SK-N-SH (cell line): ENCODE measurements around the gene TASOR2. TPM values are rescaled to one million over a fixed set of nuclear protein-coding genes. Genes with fewer than 3 reads are reported as not detected.
A peak's percentile ranks its signal among the peaks of the same experiment; 100 is the strongest.

Experiments used
- CTCF ChIA-PET: fragments of 300-600, 350-600 bp; formaldehyde crosslinking; extraction: SDS; loops from one replicate; lab custom pipeline; 2021; lab: Yijun Ruan, JAX
- POLR2A ChIA-PET: fragments of 350-600 bp; sonication (Branson Sonifier 250); formaldehyde crosslinking; extraction: SDS; loops from one replicate; lab custom pipeline; 2020; ENCODE audit warnings: antibody characterized with exemption, inconsistent platforms; lab: Yijun Ruan, JAX
- DNase-seq: peaks from one replicate; pipeline ENCODE4 v3.0.0; 2012
- H2AFZ ChIP-seq: fragments of 200-600 bp; sonication (generic); 2 replicates; pipeline ENCODE4 v1.8.1; 2016; ENCODE audit warnings: antibody characterized with exemption, mild to moderate bottlenecking, low read depth
- H3F3A ChIP-seq: fragments of 200-600 bp; sonication (generic); replicated peaks from 2 replicates; pipeline ENCODE3; 2016; ENCODE audit warnings: antibody characterized with exemption, mild to moderate bottlenecking; ENCODE audit not compliant: insufficient read depth
- H3K27ac ChIP-seq, 2 experiments: fragments of 200-500 bp in 1 of 2; fragments of 200-600 bp in 1 of 2; sonication (Bioruptor generic) in 1 of 2; sonication (generic), shearing (Covaris generic) in 1 of 2; 2 replicates each; pipeline versions ENCODE4 v1.5.1 to v1.6.1; 2014 to 2016; ENCODE audit warnings: low read depth in 2 of 2, inconsistent platforms in 1 of 2, low read length in 1 of 2, mild to moderate bottlenecking in 1 of 2, mixed read lengths in 1 of 2
- H3K27me3 ChIP-seq: fragments of 200-600 bp; sonication (generic), shearing (Covaris generic); 2 replicates; pipeline ENCODE4 v1.6.1; 2016; ENCODE audit warnings: mixed run types; ENCODE audit not compliant: insufficient read depth
- H3K36me3 ChIP-seq, 2 experiments: fragments of 200-500 bp in 1 of 2; fragments of 200-600 bp in 1 of 2; sonication (Bioruptor generic) in 1 of 2; sonication (generic) in 1 of 2; replicated peaks in 1 of 2; 2 replicates each; pipeline versions ENCODE3 to v1.5.1; 2014 to 2016; ENCODE audit warnings: low read length in 1 of 2, mild to moderate bottlenecking in 1 of 2; ENCODE audit not compliant: insufficient read depth in 2 of 2, control insufficient read depth in 1 of 2
- H3K4me1 ChIP-seq, 2 experiments: fragments of 200-500 bp in 1 of 2; fragments of 200-600 bp in 1 of 2; sonication (Bioruptor generic) in 1 of 2; sonication (generic), shearing (Covaris generic) in 1 of 2; 2 replicates each; pipeline versions ENCODE4 v1.5.1 to v1.6.1; 2014 to 2016; ENCODE audit warnings: low read depth in 1 of 2, low read length in 1 of 2, mixed run types in 1 of 2; ENCODE audit not compliant: insufficient read depth in 2 of 2, control insufficient read depth in 1 of 2
- H3K4me2 ChIP-seq: fragments of 200-600 bp; sonication (generic), shearing (Covaris generic); 2 replicates; pipeline ENCODE4 v1.6.1; 2017; ENCODE audit warnings: mixed run types
- H3K4me3 ChIP-seq, 2 experiments: fragments of 200-500 bp in 1 of 2; fragments of 200-600 bp in 1 of 2; sonication (Bioruptor generic) in 1 of 2; sonication (generic), shearing (Covaris generic) in 1 of 2; 2 replicates each; pipeline versions ENCODE4 v1.5.1 to v1.8.1; 2014 to 2016; ENCODE audit warnings: low read depth in 2 of 2, inconsistent platforms in 1 of 2, low read length in 1 of 2, mild to moderate bottlenecking in 1 of 2, mixed read lengths in 1 of 2, moderate library complexity in 1 of 2
- H3K79me2 ChIP-seq: fragments of 200-600 bp; sonication (generic); 2 replicates; pipeline ENCODE4 v1.8.1; 2017; ENCODE audit warnings: mild to moderate bottlenecking; ENCODE audit not compliant: insufficient read depth
- H3K9ac ChIP-seq: fragments of 200-600 bp; sonication (generic); 2 replicates; pipeline ENCODE4 v1.6.1; 2017; ENCODE audit warnings: mixed run types
- H3K9me2 ChIP-seq: fragments of 200-600 bp; sonication (generic); 2 replicates; pipeline ENCODE4 v1.6.1; 2017; ENCODE audit warnings: mixed run types
- H3K9me3 ChIP-seq: fragments of 200-600 bp; sonication (generic); 2 replicates; pipeline ENCODE4 v1.6.1; 2017; ENCODE audit warnings: mixed run types, mild to moderate bottlenecking, moderate library complexity
- H4K20me1 ChIP-seq: fragments of 200-600 bp; sonication (generic); 2 replicates; pipeline ENCODE4 v1.6.1; 2017; ENCODE audit warnings: mild to moderate bottlenecking, mixed run types; ENCODE audit not compliant: insufficient read depth
- JUND ChIP-seq: IDR thresholded peaks from 2 replicates; pipeline ENCODE4 v1.4.0; 2012
- RCOR1 ChIP-seq: fragments of 150-350 bp; IDR thresholded peaks from 2 replicates; pipeline ENCODE4 v1.6.1; 2017; ENCODE audit warnings: antibody characterized with exemption, low read length
- RFX5 ChIP-seq: IDR thresholded peaks from 2 replicates; pipeline ENCODE4 v1.6.1; 2012; ENCODE audit warnings: mild to moderate bottlenecking, improper control_type of control experiment, low read length
- RXRA ChIP-seq: IDR thresholded peaks from 2 replicates; pipeline ENCODE4 v1.4.0; 2012; ENCODE audit warnings: low read depth, mild to moderate bottlenecking, borderline replicate concordance
- SIN3A ChIP-seq: IDR thresholded peaks from 2 replicates; pipeline ENCODE4 v1.6.1; 2012; ENCODE audit warnings: low read depth, mild to moderate bottlenecking, low read length, moderate library complexity, borderline replicate concordance
- TCF12 ChIP-seq: IDR thresholded peaks from 2 replicates; pipeline ENCODE4 v1.4.0; 2012
- TEAD4 ChIP-seq: IDR thresholded peaks from 2 replicates; pipeline ENCODE4 v1.4.0; 2012; ENCODE audit warnings: mild to moderate bottlenecking, borderline replicate concordance; ENCODE audit not compliant: insufficient read depth
- YY1 ChIP-seq: IDR thresholded peaks from 2 replicates; pipeline ENCODE4 v1.4.0; 2012; ENCODE audit warnings: low read depth, mild to moderate bottlenecking
- WGBS: methylation state at CpG from one replicate; pipeline ENCODE4 v1.1.6; 2017; ENCODE audit warnings: low lambda C conversion rate; 5-methylcytosine and 5-hydroxymethylcytosine counted together
- polyA plus RNA-seq, 3 experiments: library from polyadenylated mRNA; depleted of rRNA; stranded (reverse); fragments of >200 nt; gene quantifications; 2 replicates each; pipeline ENCODE4 v1.2.3, GENCODE V29; 2012
- TF ChIP-seq, protein P1 (sequence below): IDR thresholded peaks from 2 replicates; pipeline ENCODE4 v1.6.1; 2012; ENCODE audit warnings: mild to moderate bottlenecking, low read depth, low read length, moderate library complexity
- TF ChIP-seq, protein P2 (sequence below): IDR thresholded peaks from 2 replicates; pipeline ENCODE4 v1.4.0; 2012; ENCODE audit warnings: low read depth, borderline replicate concordance
- TF ChIP-seq, protein P3 (sequence below): fragments of 150-350 bp; IDR thresholded peaks from 2 replicates; pipeline ENCODE4 v1.6.1; 2016; ENCODE audit warnings: mild to moderate bottlenecking, low read depth, low read length
- TF ChIP-seq, protein P4 (sequence below): IDR thresholded peaks from 2 replicates; pipeline ENCODE4 v1.4.0; 2012; ENCODE audit warnings: low read depth
- TF ChIP-seq, protein P5 (sequence below): IDR thresholded peaks from 2 replicates; pipeline ENCODE4 v1.4.0; 2012; ENCODE audit warnings: low read depth, borderline replicate concordance
- TF ChIP-seq, protein P6 (sequence below): fragments of 150-350 bp; IDR thresholded peaks from 2 replicates; pipeline ENCODE4 v1.6.1; 2017; ENCODE audit warnings: antibody characterized with exemption, low read length, low read depth, borderline replicate concordance

The TASOR2 gene
- polyA plus RNA-seq, 1 of the 3 experiments (the other 2 are of a cell fraction), result 21.2 TPM

DNA sequence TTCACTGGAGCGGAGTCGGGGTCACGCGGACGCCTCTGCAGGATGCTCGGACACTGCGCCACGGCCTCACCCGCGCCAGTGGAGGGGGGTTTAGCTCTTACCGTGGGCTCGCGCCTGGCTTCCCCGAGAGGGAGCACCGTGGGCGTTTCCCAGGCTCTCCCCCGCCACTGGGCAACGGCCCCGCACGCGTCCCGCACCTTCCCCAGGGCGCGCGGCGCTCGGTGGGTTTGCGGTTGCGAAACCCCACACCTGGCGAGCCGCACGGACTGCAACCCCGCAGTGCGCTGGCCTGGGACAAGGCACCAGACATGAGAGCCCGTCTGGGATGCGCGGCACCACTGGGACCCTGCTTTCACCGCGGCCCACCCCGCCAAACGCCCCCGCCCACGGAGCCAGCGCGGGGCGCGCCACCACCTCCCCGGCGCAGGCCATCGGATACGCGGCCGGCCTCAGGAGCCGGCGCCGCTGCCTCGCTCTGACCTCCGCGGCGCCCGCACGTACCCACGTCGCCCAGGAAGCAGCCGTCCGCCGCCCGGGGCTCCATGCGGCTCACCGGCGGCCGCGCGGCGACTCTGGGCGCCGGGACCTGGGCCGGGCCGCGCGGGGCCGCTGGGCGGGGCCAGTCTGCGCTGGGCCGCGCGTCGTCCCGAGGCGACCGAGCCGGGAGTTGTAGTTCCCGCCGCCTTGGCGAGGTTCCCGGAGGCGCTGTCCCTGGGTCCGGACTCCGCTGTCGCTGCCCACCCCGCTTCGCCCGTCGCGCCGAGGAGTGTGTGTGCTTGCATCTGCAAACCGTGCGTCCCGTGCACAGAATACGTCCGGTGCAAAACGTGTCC lies 18.4 kb upstream of the TASOR2 start, which contains the start of gene ASB13 (continued):
- TF ChIP-seq, protein P1, sequence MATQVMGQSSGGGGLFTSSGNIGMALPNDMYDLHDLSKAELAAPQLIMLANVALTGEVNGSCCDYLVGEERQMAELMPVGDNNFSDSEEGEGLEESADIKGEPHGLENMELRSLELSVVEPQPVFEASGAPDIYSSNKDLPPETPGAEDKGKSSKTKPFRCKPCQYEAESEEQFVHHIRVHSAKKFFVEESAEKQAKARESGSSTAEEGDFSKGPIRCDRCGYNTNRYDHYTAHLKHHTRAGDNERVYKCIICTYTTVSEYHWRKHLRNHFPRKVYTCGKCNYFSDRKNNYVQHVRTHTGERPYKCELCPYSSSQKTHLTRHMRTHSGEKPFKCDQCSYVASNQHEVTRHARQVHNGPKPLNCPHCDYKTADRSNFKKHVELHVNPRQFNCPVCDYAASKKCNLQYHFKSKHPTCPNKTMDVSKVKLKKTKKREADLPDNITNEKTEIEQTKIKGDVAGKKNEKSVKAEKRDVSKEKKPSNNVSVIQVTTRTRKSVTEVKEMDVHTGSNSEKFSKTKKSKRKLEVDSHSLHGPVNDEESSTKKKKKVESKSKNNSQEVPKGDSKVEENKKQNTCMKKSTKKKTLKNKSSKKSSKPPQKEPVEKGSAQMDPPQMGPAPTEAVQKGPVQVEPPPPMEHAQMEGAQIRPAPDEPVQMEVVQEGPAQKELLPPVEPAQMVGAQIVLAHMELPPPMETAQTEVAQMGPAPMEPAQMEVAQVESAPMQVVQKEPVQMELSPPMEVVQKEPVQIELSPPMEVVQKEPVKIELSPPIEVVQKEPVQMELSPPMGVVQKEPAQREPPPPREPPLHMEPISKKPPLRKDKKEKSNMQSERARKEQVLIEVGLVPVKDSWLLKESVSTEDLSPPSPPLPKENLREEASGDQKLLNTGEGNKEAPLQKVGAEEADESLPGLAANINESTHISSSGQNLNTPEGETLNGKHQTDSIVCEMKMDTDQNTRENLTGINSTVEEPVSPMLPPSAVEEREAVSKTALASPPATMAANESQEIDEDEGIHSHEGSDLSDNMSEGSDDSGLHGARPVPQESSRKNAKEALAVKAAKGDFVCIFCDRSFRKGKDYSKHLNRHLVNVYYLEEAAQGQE, result peak; percentile 62; the same call in 1 of the 2 replicates
- TF ChIP-seq TCF12 (no peak), RFX5 (no peak), RXRA (no peak), JUND (no peak), SIN3A (no peak), RCOR1 (no peak)
- TF ChIP-seq, protein P2, sequence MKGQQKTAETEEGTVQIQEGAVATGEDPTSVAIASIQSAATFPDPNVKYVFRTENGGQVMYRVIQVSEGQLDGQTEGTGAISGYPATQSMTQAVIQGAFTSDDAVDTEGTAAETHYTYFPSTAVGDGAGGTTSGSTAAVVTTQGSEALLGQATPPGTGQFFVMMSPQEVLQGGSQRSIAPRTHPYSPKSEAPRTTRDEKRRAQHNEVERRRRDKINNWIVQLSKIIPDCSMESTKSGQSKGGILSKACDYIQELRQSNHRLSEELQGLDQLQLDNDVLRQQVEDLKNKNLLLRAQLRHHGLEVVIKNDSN, result no peak
- TF ChIP-seq, protein P3, sequence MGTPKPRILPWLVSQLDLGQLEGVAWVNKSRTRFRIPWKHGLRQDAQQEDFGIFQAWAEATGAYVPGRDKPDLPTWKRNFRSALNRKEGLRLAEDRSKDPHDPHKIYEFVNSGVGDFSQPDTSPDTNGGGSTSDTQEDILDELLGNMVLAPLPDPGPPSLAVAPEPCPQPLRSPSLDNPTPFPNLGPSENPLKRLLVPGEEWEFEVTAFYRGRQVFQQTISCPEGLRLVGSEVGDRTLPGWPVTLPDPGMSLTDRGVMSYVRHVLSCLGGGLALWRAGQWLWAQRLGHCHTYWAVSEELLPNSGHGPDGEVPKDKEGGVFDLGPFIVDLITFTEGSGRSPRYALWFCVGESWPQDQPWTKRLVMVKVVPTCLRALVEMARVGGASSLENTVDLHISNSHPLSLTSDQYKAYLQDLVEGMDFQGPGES, result no peak
- TF ChIP-seq, protein P4, sequence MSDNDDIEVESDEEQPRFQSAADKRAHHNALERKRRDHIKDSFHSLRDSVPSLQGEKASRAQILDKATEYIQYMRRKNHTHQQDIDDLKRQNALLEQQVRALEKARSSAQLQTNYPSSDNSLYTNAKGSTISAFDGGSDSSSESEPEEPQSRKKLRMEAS, result peak; percentile 16; the same call in 1 of the 2 replicates

DNA sequence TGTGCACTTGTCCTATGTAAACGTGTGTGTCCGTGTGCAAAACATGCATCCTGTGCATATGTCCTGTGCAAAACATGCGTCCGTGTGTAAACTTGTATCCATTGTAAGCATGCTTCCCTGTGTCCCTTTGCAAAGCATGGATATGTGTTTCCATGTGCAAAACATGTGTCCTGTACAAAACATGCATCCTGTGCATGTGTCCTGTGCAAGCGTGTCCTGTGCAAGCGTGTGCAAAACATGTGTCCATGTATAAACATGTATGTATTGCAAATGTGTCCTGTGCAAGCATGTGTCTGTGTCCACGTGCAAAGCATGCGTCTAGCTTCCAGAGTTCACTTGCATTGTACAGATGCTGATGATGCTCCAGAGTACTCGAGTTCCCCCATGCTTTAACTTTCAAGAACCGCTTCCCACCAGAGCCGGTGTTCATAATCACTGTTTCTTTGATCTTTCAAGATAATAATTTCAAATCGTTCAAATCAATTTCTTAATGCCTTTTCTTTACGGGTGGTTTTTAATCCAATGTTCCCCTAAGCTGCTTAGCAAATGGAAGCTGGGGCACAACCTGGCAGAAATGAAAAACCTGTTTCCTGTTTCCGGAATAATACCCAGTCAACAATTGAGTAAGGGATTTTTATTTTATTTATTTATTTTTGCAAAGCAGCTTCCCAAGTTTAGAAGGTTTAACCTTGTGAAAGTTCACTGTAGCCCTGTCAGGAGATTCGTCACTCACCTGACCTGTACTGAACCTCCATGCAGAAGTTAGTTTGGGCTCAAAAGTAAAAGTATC lies 17.6 kb upstream of the TASOR2 start:
- H3K79me2 ChIP-seq, result peaks cover 4% of the 10 kb centered on the region; the same call in 1 of the 2 replicates
- H3K9ac ChIP-seq, result no peak overlapping the region
- H4K20me1 ChIP-seq, result no peaks in the 10 kb centered on the region
- ChIA-PET POLR2A (no interaction called here), CTCF (interaction anchor here (1.5 to 1.6 kb wide), 2 partner anchors 37 to 44 kb away, joined by 3 to 4 read pairs; no protein-coding TSS in a partner anchor)
- H3K4me1 ChIP-seq, result peaks cover 0 to 23% of the 10 kb centered on the region in 2 experiments; a peak in 2 of 4 replicates
- peak overlapping the region; percentile 80 for H3K4me2 ChIP-seq
- H3K36me3 ChIP-seq, result no peaks in the 10 kb centered on the region
- H3K9me2 ChIP-seq, result no peaks in the 10 kb centered on the region
- H3K27ac ChIP-seq, result peak overlapping the region in 1 of 2 experiments; percentile 78; a peak in 1 of 4 replicates
- peak overlapping the region; percentile 86 to 93 for H3K4me3 ChIP-seq
- H3K9me3 ChIP-seq, result no peaks in the 10 kb centered on the region
- no peaks in the 10 kb centered on the region for H3K27me3 ChIP-seq
- DNase-seq, result no peak
- peak overlapping the region; percentile 69; the same call in 1 of the 2 replicates for H2AFZ ChIP-seq
- H3F3A ChIP-seq, result no peaks in the 10 kb centered on the region
- 59% methylated on average over 14 of the region's 15 CpGs for WGBS
- TF ChIP-seq, protein P3, result no peak
- TF ChIP-seq, protein P5, sequence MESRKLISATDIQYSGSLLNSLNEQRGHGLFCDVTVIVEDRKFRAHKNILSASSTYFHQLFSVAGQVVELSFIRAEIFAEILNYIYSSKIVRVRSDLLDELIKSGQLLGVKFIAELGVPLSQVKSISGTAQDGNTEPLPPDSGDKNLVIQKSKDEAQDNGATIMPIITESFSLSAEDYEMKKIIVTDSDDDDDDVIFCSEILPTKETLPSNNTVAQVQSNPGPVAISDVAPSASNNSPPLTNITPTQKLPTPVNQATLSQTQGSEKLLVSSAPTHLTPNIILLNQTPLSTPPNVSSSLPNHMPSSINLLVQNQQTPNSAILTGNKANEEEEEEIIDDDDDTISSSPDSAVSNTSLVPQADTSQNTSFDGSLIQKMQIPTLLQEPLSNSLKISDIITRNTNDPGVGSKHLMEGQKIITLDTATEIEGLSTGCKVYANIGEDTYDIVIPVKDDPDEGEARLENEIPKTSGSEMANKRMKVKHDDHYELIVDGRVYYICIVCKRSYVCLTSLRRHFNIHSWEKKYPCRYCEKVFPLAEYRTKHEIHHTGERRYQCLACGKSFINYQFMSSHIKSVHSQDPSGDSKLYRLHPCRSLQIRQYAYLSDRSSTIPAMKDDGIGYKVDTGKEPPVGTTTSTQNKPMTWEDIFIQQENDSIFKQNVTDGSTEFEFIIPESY, result no peak
- TF ChIP-seq, protein P6, sequence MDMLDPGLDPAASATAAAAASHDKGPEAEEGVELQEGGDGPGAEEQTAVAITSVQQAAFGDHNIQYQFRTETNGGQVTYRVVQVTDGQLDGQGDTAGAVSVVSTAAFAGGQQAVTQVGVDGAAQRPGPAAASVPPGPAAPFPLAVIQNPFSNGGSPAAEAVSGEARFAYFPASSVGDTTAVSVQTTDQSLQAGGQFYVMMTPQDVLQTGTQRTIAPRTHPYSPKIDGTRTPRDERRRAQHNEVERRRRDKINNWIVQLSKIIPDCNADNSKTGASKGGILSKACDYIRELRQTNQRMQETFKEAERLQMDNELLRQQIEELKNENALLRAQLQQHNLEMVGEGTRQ, result no peak
- TF ChIP-seq YY1 (no peak), TEAD4 (no peak)
